Fibroblast of mammary gland (primary cell): ENCODE data around the gene UVSSA.

Source experiments
- DNase-seq: peaks from one replicate; pipeline ENCODE4 v3.0.0-alpha.2; 2010; ENCODE audit warnings: low read depth
- H3K4me3 ChIP-seq: 2 replicates; pipeline ENCODE4 v1.5.1; 2011; ENCODE audit warnings: low read depth, mild to moderate bottlenecking, low read length, moderate library complexity; ENCODE audit not compliant: control insufficient read depth
- CTCF ChIP-seq: conservative IDR thresholded peaks from 2 replicates; pipeline ENCODE4 v1.5.1; 2011; ENCODE audit warnings: low read depth, low read length, inconsistent platforms; ENCODE audit not compliant: control insufficient read depth, insufficient read depth

UVSSA gene

DNA sequence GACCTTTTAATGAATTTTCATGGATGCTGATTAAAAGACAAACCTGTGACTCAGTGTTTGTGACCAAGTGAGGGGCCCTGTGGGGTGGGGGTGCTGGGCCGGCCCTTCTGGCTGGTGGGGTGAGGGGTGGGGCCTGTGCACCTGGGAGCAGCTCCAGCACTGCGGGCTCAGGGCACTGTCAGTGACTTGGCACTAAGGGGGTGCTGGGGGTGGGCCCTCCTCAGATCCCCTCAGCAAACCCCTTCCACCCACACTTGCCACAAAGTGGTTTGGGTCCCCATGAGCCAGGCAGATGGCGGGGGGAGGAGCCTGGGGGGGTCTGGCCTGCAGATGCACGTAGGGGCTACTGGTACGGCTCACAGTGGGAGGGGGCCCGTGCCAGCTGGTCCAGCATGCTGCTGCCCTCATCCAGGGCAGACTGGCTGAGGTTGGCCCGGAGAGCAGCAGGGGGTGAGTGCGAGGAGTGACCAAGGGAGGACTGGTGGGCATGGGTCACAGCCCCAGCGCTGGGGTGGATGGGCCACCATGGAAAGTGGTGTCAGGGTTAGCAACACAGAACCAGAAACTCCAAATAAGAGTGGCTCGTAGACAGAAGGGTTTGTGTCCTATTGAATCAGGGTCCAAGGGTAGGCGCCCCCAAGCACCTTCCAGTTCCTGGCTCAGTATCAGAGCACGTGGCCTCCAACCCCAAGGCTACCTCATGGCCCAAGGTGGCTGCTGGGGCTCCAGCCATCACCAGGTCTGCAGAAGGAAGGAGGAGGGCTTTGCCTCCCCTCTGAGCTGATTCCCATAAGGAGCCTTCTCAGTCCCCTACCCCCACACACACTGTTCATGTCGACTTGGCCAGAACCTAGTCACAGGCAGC is 49.2 kb downstream of the UVSSA start:
- no peak for TF ChIP-seq CTCF
- no peak for DNase-seq
- H3K4me3 ChIP-seq: no peak overlapping the region

DNA sequence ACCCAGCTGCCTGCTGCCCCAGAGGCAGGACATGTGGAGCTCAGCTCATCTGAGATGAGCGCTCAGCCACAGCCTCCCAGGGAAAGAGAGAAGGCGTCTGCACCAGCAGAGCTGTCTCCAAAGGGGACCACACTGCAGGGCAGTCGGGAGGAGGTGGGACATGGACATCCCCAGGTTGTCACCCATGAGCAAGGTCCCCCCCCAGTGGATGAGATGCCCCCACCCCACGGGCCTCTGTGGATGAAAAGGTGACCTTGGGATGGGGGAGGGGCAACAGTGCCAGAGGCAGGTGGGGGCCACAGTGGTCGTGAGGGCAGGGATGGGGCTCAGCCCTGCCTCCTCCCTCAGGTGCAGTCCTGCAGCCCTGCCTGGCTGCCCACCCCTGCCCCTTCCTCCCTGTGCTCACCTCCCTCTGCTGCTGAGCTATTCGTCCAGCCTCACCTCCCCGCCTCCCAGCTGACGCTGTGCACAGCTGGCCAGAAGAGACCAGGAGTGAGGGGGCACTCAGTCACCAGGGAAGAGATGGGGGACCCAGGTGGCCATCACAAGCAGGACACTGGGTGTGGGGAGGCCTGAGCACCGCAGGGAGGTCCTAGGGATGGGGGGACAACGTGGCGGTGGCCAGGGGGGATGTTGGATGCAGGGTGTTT is 49.9 kb downstream of the UVSSA start:
- H3K4me3 ChIP-seq: no peak overlapping the region
- TF ChIP-seq CTCF: no peak
- DNase-seq: no peak

DNA sequence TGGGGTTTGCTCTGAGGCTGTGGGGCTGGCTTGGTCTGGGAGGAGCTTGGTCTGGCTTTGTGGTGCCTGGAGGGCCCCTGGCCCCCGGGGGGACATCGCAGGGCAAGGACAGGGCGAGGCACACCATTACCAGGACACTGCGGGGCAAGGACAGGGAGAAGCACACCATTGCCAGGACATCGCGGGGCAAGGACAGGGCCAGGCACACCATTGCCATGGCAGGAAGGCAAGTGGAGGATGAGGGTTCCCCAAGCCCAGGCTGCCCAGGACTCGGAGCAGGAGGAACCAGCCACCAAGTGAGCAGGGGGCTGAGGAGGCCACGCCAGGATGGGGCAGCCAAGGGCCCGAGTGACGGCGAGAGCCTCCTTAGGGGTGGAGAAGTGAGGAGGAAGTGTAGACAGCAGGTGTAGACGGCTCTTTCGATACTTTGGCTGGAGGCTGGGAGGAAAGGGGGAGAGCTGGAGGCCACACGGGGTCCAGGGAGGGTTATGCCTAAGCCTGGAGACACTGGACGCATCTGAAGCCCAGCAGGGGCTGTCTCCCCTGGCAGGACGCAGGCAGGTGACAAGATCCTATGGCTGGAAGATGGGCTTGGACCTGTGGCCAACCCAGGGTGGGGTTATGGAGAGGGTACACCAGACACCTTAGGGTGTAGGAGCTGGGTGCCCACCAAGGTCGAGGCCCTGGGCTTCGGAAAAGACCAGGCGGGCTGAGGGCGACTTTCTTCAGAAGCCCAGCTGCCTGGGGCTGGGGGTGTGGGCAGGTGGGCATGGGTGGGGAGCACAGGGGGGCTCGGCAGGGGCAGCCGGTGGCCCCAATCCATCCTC is 51.9 kb downstream of the UVSSA start:
- no peak overlapping the region for H3K4me3 ChIP-seq
- no peak for DNase-seq
- no peak for TF ChIP-seq CTCF

- H3K4me3 ChIP-seq: no peak overlapping the region
- DNase-seq: no peak
- TF ChIP-seq CTCF: no peak
Measured at GRCh38 chr4:1399508-1400190, 52.6 kb downstream of the UVSSA start.

DNA sequence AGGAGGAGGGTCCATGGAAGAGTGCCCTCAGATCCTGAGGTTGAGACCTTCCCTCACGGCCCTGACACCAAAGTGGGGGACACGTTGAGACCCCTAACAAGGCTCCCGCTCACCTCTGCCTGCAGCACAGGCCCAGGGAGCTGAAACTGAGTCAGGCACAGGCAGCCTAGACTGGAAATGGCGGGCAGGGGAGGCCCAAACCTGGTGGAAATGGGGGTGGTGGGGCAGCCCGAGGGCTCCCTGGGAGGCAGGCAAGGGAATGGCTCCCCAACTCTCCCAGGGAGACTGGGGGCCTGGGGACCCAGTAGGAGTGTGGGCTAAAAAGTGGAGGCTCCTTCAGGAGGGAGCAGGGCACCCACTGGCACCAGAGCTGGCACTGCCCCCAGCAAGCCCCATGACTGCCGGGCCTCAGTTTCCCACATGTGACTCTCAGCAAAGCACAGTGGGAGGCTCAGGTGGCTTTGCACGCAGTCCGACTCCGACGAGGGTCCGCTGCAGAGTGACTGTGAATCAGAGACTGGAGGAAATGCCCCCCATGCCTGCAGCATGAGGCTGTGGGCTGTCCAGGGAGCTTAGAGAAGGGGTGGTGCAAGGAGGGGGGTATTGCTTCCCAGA is 53.3 kb downstream of the UVSSA start:
- H3K4me3 ChIP-seq: no peak overlapping the region
- DNase-seq: no peak
- TF ChIP-seq CTCF: no peak

DNA sequence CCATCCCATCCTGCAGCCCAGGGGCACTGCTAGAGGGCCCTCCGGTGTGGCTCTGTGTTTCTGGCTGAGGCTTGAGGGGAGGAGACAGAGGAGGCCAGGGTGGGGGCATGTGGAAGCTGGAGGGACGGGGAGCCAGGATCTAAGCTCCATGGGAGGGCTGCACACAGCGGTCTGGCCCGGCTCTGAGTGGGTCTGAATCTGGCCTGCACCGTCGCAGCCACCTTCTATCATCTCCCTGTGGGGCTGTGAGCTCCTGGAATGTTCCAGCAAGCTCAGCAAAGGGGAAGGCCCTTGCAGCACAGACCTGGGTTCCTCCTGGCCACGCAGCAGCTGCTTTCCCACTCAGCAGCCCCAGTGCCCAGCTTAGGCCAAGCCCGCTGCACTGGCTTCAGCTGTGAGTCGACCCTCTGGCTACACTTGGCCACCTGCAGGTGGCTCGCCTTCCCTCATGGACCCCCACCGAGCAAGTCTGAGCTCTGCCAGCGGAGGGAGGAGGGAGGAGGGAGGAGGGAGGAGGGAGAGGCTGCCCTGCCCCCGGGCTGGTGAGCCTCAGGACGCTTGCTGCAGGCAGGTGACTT is 53.9 kb downstream of the UVSSA start:
- no peak for DNase-seq
- no peak for TF ChIP-seq CTCF

More for the DNA sequence above, 53.9 kb downstream of the UVSSA start:
- H3K4me3 ChIP-seq: no peak overlapping the region
